Right lobe of liver (tissue), 4 donors: ENCODE data around the gene ZSCAN29.

ENCODE experiments used
- CTCF ChIP-seq, 4 donors: fragments of 200-600 bp in 3 of 4; fragments of 450-650 bp in 1 of 4; IDR thresholded peaks; one replicate each; pipeline versions ENCODE4 v1.5.1 to v1.8.0; 2016 to 2022; ENCODE audit warnings: antibody characterized with exemption in 4 of 4, mild to moderate bottlenecking in 2 of 4
- POLR2A ChIP-seq: fragments of 450-650 bp; IDR thresholded peaks from one replicate; pipeline ENCODE4 v1.6.1; 2017; ENCODE audit warnings: antibody characterized with exemption, mild to moderate bottlenecking
- donor health status: DM: no; HTN: no; CAD: no.
- donor health status: DM: no; HTN: no; CAD: no.
- donor health status: DM: no; HTN: yes; CAD: no.

DNA sequence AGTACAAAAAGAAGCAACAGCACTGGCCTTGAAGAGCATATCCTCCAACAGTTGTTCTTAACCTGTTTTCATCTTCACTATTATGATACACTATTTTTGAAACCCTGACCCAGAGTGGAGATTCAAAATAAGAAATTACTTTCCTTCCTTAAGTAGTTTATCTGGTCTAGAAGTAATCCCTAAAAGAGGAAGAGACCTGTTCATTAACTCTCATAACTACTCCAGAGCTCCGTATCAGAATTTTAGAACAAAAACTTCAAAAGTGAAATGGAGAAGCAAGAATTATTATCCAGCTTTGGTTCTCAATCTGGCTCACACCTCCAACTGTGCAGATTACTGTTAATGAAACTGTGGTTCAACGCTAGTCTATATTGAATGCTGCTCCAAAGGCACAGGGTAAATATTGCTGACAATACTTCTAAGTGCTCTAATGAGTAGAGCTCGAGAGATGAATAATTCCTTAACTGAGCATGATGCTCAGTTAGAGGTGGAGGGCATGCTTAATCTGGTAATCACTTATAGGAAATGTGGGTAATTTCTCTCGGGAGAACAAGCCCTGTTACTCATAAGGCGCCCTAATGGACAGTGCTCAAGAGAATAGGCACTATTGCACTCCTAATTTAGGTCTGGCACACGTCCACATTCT, 45.7 kb downstream of the ZSCAN29 start:
- no peak for TF ChIP-seq CTCF (IDR thresholded peaks at IDR 0.05)
- no peak for TF ChIP-seq POLR2A
